Right atrium auricular region (tissue), 2 donors: ENCODE measurements around the gene CCK. TPM values are rescaled to one million over a fixed set of nuclear protein-coding genes. Genes with fewer than 3 reads are reported as not detected.

Experiments
- DNase-seq: peaks from one replicate; pipeline ENCODE4 v3.0.0-alpha.2; 2019; ENCODE audit warnings: low spot score
- H3K27ac ChIP-seq, 2 donors: fragments of 200-600 bp; sonication (generic); 1 replicate in 1 of 2; 2 replicates in 1 of 2; pipeline ENCODE4 v1.5.1; 2016 to 2019
- H3K27me3 ChIP-seq, 2 donors: fragments of 200-600 bp; sonication (generic); one replicate each; pipeline versions ENCODE4 v1.5.1 to v1.6.0; 2017 to 2019
- H3K36me3 ChIP-seq: fragments of 200-600 bp; sonication (generic); one replicate; pipeline ENCODE4 v1.5.1; 2016
- H3K4me1 ChIP-seq, 2 donors: fragments of 200-600 bp; sonication (generic); one replicate each; pipeline versions ENCODE4 v1.5.1 to v1.6.0; 2017 to 2019
- H3K4me3 ChIP-seq, 2 donors: fragments of 200-600 bp; sonication (generic); 1 replicate in 1 of 2; 2 replicates in 1 of 2; pipeline ENCODE4 v1.5.1; 2017 to 2019; ENCODE audit warnings: mild to moderate bottlenecking in 1 of 2, moderate library complexity in 1 of 2
- H3K9me3 ChIP-seq, 2 donors: fragments of 200-600 bp; sonication (generic); one replicate each; pipeline ENCODE4 v1.5.1; 2019
- total RNA-seq, 2 donors: library from RNA; depleted of rRNA; stranded (reverse); fragments of >200 nt; gene quantifications; one replicate each; pipeline ENCODE4 v1.1.0, GENCODE V29; 2016
- TF ChIP-seq, protein P1 (sequence below), 2 donors: fragments of 200-600 bp; sonication (generic); IDR thresholded peaks; one replicate each; pipeline ENCODE4 v1.5.1; 2019; ENCODE audit warnings: antibody characterized with exemption in 2 of 2

The CCK gene
- total RNA-seq, 2 donors from 2014 or later, result not detected

DNA sequence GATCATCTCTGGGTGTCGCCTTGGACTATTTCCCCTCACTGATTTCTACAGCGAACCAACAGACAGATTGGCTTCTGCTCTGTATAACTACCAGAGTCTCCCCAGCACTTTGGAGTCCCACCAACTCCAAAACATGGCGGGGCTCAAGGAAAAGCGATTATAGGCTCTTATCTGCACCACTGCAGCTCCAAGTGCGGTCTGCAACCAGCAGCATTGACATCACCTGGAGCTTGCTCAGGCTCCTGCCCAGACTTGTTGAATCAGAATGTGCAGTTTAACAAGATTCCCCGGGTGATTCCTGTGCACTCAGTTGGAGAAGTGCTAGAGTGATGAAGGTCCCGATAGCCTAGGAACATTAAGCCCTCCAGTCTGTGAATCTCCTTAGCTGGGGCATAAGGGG, 9.0 kb downstream of the CCK start:
- Histone ChIP-seq H3K4me1 (no peaks in the 10 kb centered on the region), H3K27ac (no peak overlapping the region), H3K4me3 (no peak overlapping the region), H3K27me3 (no peaks in the 10 kb centered on the region), H3K9me3 (no peaks in the 10 kb centered on the region), H3K36me3 (no peaks in the 10 kb centered on the region)
- TF ChIP-seq, protein P1, sequence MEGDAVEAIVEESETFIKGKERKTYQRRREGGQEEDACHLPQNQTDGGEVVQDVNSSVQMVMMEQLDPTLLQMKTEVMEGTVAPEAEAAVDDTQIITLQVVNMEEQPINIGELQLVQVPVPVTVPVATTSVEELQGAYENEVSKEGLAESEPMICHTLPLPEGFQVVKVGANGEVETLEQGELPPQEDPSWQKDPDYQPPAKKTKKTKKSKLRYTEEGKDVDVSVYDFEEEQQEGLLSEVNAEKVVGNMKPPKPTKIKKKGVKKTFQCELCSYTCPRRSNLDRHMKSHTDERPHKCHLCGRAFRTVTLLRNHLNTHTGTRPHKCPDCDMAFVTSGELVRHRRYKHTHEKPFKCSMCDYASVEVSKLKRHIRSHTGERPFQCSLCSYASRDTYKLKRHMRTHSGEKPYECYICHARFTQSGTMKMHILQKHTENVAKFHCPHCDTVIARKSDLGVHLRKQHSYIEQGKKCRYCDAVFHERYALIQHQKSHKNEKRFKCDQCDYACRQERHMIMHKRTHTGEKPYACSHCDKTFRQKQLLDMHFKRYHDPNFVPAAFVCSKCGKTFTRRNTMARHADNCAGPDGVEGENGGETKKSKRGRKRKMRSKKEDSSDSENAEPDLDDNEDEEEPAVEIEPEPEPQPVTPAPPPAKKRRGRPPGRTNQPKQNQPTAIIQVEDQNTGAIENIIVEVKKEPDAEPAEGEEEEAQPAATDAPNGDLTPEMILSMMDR (IDR thresholded peaks at IDR 0.05), result no peak
- no peak for DNase-seq

DNA sequence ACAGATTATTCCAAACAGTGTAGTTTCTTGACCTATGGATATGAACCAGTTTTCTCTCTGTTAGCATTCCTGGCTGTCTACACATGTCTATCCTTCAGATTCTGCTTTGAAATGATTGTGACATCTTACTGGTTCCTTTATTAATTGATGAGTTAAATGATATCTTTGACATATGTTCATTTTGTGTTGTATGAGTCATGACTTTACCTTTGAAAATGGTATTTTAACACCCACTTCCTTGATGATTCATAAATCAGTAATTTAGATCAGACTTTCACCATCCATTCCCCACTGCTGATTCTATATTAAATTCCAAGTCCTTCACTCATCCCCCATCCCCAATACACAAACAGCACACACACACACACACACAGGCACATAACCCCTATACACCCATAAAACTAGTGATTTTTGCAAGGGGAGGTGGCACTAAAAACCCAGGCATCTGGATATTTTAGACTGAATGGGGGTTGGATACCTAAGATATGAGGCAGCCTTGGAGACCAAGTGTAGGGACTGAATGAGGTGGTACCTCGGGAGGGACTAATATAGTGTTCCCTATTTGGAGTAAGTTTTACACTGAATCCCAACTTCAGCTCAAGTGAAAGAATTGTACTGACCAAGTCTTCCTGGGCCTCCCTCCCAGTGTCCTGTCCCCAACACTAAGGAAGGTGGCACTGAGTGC, 9.7 kb downstream of the CCK start:
- no peak overlapping the region for H3K27ac ChIP-seq
- no peaks in the 10 kb centered on the region for H3K9me3 ChIP-seq
- H3K27me3 ChIP-seq, result no peaks in the 10 kb centered on the region
- TF ChIP-seq, protein P1 (IDR thresholded peaks at IDR 0.05), result no peak
- no peak overlapping the region for H3K4me3 ChIP-seq
- no peaks in the 10 kb centered on the region for H3K4me1 ChIP-seq
- no peaks in the 10 kb centered on the region for H3K36me3 ChIP-seq
- no peak for DNase-seq

DNA sequence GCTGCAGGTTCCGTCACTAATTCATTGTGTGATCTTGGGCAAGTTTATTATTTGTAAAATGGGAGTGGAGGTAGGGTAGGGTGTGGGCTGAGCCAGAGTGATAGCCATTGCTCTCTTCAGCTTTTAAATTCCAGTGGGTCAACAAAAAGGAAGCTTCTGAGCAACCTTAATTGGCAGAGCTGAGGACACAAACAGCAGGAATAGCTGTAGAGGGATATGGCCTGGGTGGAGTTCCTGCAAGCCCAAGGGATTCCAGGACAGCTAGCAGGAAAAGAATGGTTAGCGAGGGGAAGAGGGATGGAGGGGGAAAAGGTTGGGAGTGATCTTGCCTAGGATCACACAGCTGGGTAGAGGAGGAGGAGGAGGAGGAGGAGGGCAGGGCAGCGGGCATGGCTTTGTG, 11.4 kb downstream of the CCK start:
- no peaks in the 10 kb centered on the region for H3K27me3 ChIP-seq
- no peak overlapping the region for H3K4me3 ChIP-seq
- no peak for DNase-seq
- H3K4me1 ChIP-seq, result no peaks in the 10 kb centered on the region
- TF ChIP-seq, protein P1 (IDR thresholded peaks at IDR 0.05), result no peak
- H3K27ac ChIP-seq, result no peak overlapping the region
- no peaks in the 10 kb centered on the region for H3K36me3 ChIP-seq
- no peaks in the 10 kb centered on the region for H3K9me3 ChIP-seq

DNA sequence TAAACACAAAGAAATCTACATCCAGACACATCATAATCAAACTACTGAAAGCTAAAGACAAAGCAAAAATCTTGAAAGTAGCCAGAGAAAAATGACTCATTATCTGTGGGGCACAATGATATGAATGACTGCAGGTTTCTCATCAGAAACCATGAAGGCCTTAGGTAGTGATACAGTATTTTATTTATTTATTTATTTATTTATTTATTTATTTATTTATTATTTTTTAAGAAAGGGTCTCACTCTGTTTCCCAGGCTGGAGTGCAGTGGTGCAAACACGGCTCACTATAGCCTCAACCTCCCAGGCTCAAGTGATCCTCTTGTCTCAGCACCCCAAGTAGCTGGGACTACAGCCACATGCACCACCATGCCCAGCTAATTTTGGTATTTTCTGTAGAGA, 15.2 kb downstream of the CCK start:
- H3K9me3 ChIP-seq, result no peaks in the 10 kb centered on the region
- TF ChIP-seq, protein P1 (IDR thresholded peaks at IDR 0.05), result no peak
- no peaks in the 10 kb centered on the region for H3K36me3 ChIP-seq
- H3K4me1 ChIP-seq, result no peaks in the 10 kb centered on the region
- H3K27ac ChIP-seq, result no peak overlapping the region
- H3K27me3 ChIP-seq, result no peaks in the 10 kb centered on the region
- no peak for DNase-seq
- no peak overlapping the region for H3K4me3 ChIP-seq

DNA sequence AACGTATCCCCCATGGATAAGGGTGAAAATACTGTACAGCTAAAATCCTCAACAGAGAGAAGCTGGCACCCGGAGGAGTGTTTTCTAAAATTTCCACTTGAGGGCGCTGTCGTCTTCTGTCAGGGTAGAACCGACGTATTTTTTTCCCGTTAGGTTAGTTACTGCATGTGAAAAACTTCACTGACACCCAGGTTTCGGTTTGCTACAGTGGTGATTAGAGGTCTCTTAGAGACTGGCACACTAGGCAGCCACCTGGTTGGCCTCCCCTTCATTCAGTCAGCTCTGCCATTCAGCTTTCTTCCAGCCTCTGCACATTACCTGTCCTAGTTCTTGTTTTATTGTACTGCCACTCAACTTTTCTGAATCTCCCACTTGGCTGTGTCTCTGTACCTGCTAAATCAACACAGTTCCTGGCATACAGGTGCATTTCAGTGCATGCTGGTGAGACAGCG, 18.4 kb downstream of the CCK start:
- Histone ChIP-seq H3K27ac (no peak overlapping the region), H3K4me1 (no peaks in the 10 kb centered on the region), H3K9me3 (no peaks in the 10 kb centered on the region), H3K36me3 (no peaks in the 10 kb centered on the region), H3K27me3 (no peaks in the 10 kb centered on the region), H3K4me3 (no peak overlapping the region)
- TF ChIP-seq, protein P1 (IDR thresholded peaks at IDR 0.05), result peak; percentile 51 to 84
- DNase-seq, result no peak

DNA sequence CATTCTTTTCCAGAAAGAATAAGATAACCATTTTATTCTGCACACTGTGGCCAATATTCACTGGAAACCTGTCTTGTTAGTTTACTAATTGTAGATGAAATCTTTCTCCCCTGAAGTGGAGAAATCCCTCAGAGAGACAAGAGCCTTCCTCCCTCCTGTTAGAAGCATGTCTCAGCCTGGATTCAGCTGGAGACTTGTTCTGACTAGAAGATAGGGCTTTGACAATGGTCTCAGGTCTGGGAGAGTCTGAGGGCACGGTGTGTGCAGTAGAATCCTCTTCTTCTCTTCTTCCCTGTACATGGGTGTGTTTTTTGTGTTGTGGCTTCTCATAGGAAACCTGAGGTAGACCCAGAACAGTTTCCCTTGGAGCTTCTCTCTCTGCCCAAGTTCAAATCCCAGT, 19.9 kb downstream of the CCK start:
- Histone ChIP-seq H3K27me3 (no peaks in the 10 kb centered on the region), H3K4me1 (no peaks in the 10 kb centered on the region), H3K9me3 (no peaks in the 10 kb centered on the region), H3K36me3 (no peaks in the 10 kb centered on the region), H3K27ac (no peak overlapping the region), H3K4me3 (no peak overlapping the region)
- DNase-seq, result no peak
- TF ChIP-seq, protein P1 (IDR thresholded peaks at IDR 0.05), result no peak
